Activated CD4-positive, alpha-beta T cell treated with anti-CD3 and anti-CD28 coated beads, Interleukin-2, amount 50 U/mL, for 1 hour (primary cell): Measurements from ENCODE around the gene VPS29.
"Not testable (repeated sequence)": the region's sequence is repeated elsewhere in the genome, so short reads cannot be mapped to it uniquely, and the experiment has no call there.

Experiments
- DNase-seq: peaks from one replicate; pipeline ENCODE4 v3.0.0-alpha.2; 2020

The VPS29 gene

DNA sequence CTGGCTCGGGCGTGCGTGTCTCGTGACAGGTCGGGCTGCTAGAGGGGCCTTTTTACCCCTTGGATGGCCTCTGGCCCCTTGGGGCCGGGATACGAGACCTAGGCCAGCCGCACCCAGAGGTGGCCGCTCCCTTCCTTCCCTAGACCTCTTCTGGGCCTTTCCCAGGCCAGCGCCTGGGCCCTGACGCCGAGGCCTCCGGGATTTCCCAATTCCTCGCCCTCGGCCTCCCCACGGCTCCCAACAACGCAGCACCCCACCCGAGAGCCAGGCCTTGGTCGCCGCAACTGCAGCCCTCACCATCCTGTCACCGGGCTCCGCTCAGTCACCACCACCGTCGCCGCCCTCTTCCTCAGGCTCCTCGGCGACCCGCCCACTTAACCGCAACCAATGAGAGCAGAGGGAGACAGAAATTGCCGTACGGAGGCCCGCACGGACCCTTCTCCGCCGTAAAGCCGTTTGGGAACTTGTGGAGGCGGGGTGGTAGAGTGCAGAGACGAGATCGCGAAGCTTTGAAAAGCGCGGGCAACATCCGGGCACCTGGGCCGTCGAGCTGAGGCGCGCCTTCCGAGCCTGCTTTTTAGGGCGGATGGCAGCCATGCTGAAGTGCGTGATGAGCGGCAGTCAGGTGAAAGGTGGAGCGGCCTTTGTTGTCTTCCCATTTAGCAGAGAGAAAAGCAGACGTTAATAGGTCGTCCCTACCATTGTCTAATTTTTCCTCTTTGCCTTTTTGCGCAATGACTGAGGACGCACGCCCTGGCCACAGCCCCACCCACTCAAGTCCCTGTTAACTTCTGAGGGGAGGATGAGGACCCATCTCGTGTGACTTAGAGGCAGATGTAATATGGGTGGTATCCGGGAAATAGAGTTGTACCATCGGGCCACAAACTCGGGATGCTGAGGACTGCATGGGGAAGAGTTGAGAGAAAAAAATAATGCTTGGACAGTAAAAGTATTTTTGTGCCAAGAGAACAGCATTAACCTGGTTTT, at the start of gene VPS29, which contains the start of gene RAD9B:
TSS of gene VPS29 (minus strand) at position 360 of the 987 bp plus-strand sequence. CDS start at position 300, 60 bp downstream.
TSS of gene RAD9B (plus strand) at position 580 of the 987 bp plus-strand sequence. CDS start at position 587, 7 bp downstream.
- DNase-seq: peak; percentile 98

DNA sequence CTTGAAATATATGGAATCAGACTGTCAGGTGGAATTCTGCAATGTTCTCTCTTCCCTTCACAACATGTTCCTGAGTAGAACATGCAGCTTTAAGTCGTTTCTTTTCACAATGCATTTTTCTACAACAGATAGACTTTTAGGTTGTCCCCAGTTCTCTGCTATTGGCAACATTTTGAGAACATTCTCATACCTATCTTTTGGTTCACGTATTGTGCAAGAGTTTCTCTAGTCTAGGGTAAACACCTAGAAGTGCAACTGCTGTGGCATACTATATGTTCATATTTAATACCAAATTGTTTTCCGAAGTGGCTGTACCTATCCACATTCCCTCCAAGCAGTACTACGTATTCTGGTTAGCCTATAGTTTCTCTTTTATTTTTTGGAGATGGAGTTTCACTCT, 49.1 kb upstream of the VPS29 start:
- DNase-seq: no peak

DNA sequence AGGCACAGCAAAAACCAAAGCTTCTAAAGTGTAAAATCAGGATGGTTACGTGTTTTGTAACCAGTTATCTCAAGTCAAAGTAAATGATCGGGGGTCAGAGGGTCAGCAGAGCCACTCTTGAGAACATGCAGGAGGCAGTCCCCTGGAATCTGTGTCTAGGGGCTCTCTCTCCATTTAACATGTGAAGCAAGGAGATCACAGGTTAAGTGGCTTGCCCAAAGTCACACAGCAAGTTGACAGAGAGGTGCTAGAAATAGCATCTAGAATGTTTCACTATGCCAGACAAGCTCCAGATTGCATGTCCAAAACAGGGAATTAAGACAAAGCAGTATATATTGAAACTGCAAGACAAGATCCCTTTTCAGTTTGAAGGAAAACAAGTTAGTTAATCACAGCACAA, 47.8 kb upstream of the VPS29 start:
- no peak for DNase-seq

- no peak for DNase-seq
Observed at GRCh38 chr12:110548678-110549077, 46.8 kb upstream of the VPS29 start.

- no peak for DNase-seq
Observed at GRCh38 chr12:110547090-110547489, 45.2 kb upstream of the VPS29 start.

DNA sequence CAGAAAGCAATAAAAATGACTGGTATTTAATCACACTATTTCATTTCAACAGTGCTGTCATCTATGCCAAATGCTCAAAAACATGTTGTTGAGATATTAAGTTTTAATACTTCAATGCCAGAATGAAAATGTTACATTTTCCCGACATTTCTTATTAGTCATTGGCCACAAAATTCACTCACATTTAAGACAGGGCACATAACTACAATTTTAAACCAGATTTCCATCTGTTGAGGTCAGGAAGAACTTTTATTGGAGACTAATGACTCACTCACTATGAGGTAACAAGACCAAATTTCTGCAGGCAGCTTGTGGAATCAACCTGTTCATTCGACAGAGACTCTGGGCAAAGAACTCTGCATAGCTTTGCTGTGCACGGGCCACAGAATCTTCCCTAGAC, 44.4 kb upstream of the VPS29 start:
- DNase-seq: no peak

DNA sequence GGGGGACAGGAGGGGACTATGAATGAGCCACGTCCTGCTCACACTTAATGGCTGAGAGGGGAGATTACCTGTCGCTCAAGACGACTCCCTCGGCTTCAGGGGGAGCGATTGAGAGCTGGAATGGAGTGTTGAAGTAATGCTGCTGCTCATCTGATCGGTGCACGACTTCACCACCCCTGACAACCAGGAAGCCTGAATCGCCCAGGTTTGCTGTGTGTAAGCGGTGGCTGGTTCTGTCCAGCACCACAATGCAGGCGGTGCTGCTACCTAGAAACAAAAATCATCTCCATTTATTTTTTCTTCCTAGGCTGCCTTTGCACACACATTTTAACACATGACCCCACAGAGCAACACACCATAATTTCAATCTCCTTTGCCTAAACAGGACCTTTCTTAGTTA, 43.9 kb upstream of the VPS29 start:
- no peak for DNase-seq

- DNase-seq: not testable (repeated sequence)
Observed at GRCh38 chr12:110545259-110545658, 43.3 kb upstream of the VPS29 start.

- DNase-seq: no peak
Observed at GRCh38 chr12:110543965-110544364, 42.1 kb upstream of the VPS29 start.

GRCh38 chr12:110543252-110543959, 41.5 kb upstream of the VPS29 start:
- no peak for DNase-seq

DNA sequence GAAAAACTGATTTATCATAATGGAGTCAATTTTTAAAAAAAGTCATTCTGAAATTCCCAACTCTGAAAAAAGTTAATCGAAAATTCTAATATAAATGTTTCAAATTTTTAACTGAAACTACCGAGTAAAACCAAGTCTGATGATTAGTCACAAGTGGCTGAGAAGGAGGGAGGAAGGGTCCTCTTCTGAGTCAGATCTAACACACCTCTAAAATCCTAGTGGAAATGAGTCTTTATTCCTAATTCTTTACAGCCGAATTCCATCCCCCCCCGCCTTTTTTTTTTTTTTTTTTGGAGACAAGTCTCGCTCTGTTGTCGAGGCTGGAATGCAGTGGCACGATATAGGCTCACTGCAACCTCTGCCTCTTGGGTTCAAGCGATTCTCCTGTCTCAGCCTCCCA, 38.1 kb upstream of the VPS29 start:
- DNase-seq: no peak

GRCh38 chr12:110538869-110539622, 37.1 kb upstream of the VPS29 start:
- DNase-seq: no peak

DNA sequence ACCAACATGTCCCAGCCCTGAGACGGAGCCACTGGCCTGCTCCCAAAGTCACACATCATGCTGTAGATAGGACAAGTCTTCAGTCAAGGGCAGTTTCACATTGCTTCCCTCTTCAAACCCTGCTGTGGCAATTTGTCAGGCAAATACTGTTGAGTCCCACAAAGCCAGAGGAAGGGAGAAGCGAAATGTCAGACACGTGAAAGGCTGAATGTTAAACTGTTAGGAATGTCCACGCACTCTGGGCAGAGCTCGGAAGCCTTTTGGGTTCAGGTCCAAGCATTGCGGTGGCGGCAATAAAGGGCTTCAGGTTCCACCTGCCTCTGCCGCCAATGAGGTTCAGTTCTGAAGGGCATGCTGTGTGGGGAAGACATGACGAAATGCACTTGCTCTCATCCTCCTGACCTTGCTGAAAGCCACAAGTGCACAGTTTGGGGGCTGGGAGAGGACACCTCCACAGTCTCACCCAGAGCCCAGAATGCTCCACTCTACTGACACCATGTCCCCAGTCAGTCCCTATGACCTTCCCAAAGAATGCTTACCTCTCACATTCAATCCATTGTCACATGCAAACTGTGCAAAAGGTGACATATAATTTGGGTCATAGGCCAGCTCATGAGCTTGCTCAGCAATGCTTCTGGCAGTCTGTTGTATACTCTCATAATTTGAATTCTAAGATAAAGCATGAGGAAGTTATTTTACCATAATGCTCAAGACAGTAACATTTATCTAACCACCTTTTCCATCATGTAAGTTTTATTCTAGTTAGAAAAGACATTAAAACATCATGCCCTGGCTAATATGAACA, 35.9 kb upstream of the VPS29 start:
- DNase-seq: no peak

GRCh38 chr12:110536834-110537604, 35.1 kb upstream of the VPS29 start:
- no peak for DNase-seq

DNA sequence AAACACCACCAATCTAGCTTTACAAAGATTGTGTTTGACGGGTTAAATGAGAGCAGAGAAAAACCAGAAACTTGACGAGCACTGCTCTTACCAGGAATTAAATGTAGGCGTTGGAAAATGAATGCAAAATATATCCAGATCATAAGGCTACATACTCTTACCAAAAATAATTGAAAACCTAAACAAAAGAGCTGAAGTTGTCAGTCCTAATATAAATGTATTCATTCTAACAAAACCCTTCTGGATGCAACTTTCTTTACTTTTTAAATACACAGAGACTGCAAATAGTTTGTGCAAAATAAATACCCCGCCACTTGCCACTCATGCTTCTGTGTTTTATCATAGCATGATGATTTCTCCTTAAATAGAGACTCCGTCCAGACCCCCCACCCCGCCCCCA, 32.9 kb upstream of the VPS29 start:
- DNase-seq: no peak

DNA sequence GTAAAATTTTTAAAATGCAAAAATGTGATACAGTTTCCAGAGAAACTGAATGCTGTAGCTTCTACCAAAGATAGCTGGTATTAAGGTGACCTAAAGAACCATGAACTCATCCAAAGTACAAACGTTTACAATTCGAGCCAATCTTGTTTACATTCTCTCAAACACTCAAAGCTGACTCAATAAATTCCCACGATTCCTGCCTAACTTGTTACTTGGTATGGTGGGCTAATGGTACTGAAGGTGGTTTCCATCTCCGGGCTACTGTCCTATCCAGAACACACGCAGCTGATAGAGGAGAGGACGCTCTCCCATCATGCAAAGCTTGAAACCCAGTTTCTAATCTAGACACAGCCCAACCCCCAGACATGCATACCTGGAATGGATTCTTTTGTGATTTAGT, 31.7 kb upstream of the VPS29 start:
- no peak for DNase-seq

DNA sequence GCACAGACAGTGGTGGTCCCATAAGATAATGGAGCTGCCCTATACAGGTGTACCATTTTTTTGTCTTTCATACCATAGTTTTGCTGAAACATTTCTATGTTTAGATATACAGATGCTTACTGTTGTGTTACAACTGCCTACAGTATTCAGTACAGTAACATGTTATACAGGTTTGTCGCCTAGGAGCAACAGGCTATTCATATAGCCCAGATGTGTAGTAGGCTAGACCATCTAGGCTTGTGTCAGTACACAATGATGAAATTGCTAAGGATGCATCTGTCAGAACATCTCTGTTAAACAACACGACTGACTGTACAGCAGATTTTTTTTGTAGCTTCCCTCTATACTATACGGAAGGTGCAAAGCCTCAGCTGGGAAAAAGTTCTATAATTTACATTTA, 30.7 kb upstream of the VPS29 start:
- DNase-seq: no peak

GRCh38 chr12:110531741-110532333, 29.9 kb upstream of the VPS29 start:
- no peak for DNase-seq

GRCh38 chr12:110530511-110530910, 28.6 kb upstream of the VPS29 start:
- no peak for DNase-seq

DNA sequence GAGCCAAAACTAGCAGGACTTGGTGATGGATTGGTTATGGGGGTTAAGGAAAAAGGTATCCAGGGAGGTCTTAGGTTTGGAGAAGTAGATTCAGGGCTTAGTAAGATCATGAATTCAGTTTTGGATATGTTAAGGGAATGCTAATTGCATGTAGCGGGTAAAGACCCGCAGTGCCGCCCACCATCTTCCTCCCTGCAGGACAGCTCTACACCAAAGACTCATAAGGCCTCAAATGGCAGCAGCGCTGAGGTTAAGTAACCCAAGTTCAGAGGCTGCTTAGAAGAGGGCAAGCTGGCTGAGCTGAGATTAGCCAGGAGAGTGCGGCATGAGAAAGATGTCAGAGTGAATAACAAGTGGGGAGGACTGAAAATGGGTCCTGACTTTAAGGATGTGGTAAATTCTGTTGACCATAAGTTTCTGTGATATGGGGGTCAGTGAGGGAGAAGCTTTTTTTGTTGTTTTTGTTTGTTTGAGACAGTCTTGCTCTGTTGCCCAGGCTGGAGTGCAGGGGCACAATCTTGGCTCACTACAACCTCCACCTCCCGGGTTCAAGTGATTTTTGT, 26.4 kb upstream of the VPS29 start:
- DNase-seq: no peak
